Calu3 (cell line): ENCODE data around the gene EXOC6B. TPM values are rescaled to one million over a fixed set of nuclear protein-coding genes. Genes with fewer than 3 reads are reported as not detected.

Source experiments
- BruUV-seq: library from RNA; stranded (reverse); fragments of 400-500 nt; replicated peaks from 2 replicates; lab custom pipeline; 2021; lab: Mats Ljungman, UMichigan
- CTCF ChIA-PET: fragments of 300-600 bp; sonication (Branson Sonifier 250); formaldehyde crosslinking; loops from one replicate; lab custom pipeline; 2022; ENCODE audit warnings: antibody characterized with exemption; lab: Charles Lee
- DNase-seq: peaks from one replicate; pipeline ENCODE4 v3.0.0; 2022
- H3K27ac Mint-ChIP-seq: one replicate; pipeline ENCODE4 v1.8.0; 2022; ENCODE audit warnings: mixed read lengths; ENCODE audit not compliant: unreplicated experiment
- H3K27me3 Mint-ChIP-seq: one replicate; pipeline ENCODE4 v1.8.0; 2022; ENCODE audit warnings: mixed read lengths; ENCODE audit not compliant: unreplicated experiment
- H3K36me3 Mint-ChIP-seq: one replicate; pipeline ENCODE4 v1.8.0; 2022; ENCODE audit warnings: mild to moderate bottlenecking, moderate library complexity, mixed read lengths; ENCODE audit not compliant: insufficient read depth, unreplicated experiment
- H3K4me1 Mint-ChIP-seq: one replicate; pipeline ENCODE4 v1.8.0; 2022; ENCODE audit warnings: mild to moderate bottlenecking, low read depth, mixed read lengths; ENCODE audit not compliant: unreplicated experiment
- H3K4me3 Mint-ChIP-seq: one replicate; pipeline ENCODE4 v1.8.0; 2022; ENCODE audit warnings: mild to moderate bottlenecking, low read depth, moderate library complexity, mixed read lengths; ENCODE audit not compliant: unreplicated experiment
- H3K9me3 Mint-ChIP-seq: one replicate; pipeline ENCODE4 v1.8.0; 2022; ENCODE audit warnings: low read depth, mixed read lengths; ENCODE audit not compliant: unreplicated experiment
- CTCF ChIP-seq: fragments of 200-600 bp; IDR thresholded peaks from one replicate; pipeline ENCODE4 v1.8.0; 2022; ENCODE audit warnings: antibody characterized with exemption; ENCODE audit not compliant: unreplicated experiment
- intact Hi-C: fragments of 100-400 bp; cut with micrococcal nuclease; formaldehyde crosslinking; loops from one replicate; pipeline ENCODE4 v1.10.0; 2022; ENCODE audit not compliant: unreplicated experiment
- total RNA-seq: library from RNA; stranded (reverse); gene quantifications from 2 replicates; pipeline ENCODE4 v1.2.3, GENCODE V29; 2022

Gene EXOC6B
- total RNA-seq, 1 experiment from 2014 or later: 26.6 TPM

- DNase-seq: no peak
- no peak overlapping the region for H3K4me3 Mint-ChIP-seq
- no peaks in the 10 kb centered on the region for H3K4me1 Mint-ChIP-seq
- no TSS peak for BruUV-seq
- H3K27me3 Mint-ChIP-seq: no peaks in the 10 kb centered on the region
- intact Hi-C loops: no loop called here
- H3K27ac Mint-ChIP-seq: no peak overlapping the region
- H3K9me3 Mint-ChIP-seq: peaks cover 11% of the 10 kb centered on the region
- CTCF ChIA-PET: no interaction called here
- TF ChIP-seq CTCF: no peak
- H3K36me3 Mint-ChIP-seq: no peaks in the 10 kb centered on the region
Measured at GRCh38 chr2:72475246-72475645, 350.6 kb downstream of the EXOC6B start.

DNA sequence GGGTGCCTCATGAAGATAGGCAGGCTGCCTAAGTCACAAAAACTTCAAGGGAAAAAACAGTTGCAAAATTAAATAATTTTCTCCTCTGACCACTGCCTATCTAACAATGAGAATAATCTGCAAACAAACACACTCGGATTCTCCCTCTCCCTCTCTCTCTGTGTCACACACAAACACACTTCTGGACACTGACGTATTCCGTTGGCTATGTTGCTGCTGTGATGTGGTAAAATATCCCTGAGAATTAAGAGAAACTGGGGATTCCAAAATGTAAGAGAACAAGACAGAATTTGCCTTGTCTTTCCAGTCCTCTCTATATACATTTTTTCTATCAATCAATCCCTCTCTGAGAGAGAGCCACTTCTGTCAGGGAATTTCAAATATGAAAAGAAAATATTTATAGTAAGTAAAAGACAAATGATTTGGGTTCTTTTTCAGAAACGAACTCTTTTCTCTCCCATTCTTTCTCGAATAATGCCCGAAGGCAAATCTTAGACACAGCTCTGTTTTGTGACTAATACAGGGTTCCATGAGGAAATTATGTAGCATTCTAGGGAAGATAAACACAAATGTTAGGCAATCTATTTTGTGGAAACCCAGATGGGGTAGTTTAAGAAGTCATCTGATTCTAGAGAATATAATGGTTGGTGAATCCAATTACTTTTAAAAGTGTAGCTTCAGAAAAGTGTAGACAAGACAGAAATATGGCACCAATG, 367.9 kb downstream of the EXOC6B start:
- no peaks in the 10 kb centered on the region for H3K4me1 Mint-ChIP-seq
- no peaks in the 10 kb centered on the region for H3K36me3 Mint-ChIP-seq
- no peaks in the 10 kb centered on the region for H3K9me3 Mint-ChIP-seq
- intact Hi-C loops: no loop called here
- no peak for TF ChIP-seq CTCF
- no peak overlapping the region for H3K4me3 Mint-ChIP-seq
- H3K27ac Mint-ChIP-seq: no peak overlapping the region
- no peaks in the 10 kb centered on the region for H3K27me3 Mint-ChIP-seq
- no TSS peak for BruUV-seq
- CTCF ChIA-PET: no interaction called here
- DNase-seq: no peak

DNA sequence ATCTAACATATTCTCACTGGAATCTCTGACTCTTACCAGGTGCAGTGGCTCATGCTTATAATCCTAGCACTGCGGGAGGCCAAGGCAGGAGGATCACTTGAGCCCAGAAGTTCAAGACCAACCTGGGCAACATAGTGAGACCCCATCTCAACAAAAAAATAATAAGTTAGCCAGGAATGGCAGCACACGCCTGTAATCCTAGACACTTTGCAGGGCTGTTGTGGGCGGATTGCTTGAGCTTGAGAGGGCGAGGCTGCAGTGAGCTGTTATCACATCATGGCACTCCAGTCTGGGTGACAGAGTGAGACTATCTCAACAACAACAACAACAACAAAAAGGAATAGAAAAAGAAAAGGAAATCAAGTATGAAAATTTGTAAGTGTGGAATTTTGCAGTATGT, 371.6 kb downstream of the EXOC6B start:
- no peaks in the 10 kb centered on the region for H3K27me3 Mint-ChIP-seq
- no peaks in the 10 kb centered on the region for H3K4me1 Mint-ChIP-seq
- no peaks in the 10 kb centered on the region for H3K9me3 Mint-ChIP-seq
- H3K36me3 Mint-ChIP-seq: no peaks in the 10 kb centered on the region
- no peak for DNase-seq
- CTCF ChIA-PET: interaction anchor here (0.7 kb wide), 1 partner anchor 52 kb away, joined by 5 read pairs; no protein-coding TSS in a partner anchor
- no peak for TF ChIP-seq CTCF
- no peak overlapping the region for H3K27ac Mint-ChIP-seq
- no peak overlapping the region for H3K4me3 Mint-ChIP-seq
- intact Hi-C loops: no loop called here
- no TSS peak for BruUV-seq

- no TSS peak for BruUV-seq
- Mint-ChIP-seq H3K36me3 (no peaks in the 10 kb centered on the region), H3K4me3 (no peak overlapping the region), H3K27ac (no peak overlapping the region), H3K9me3 (no peaks in the 10 kb centered on the region), H3K4me1 (no peaks in the 10 kb centered on the region), H3K27me3 (no peaks in the 10 kb centered on the region)
- CTCF ChIA-PET: no interaction called here
- TF ChIP-seq CTCF: no peak
- no peak for DNase-seq
- intact Hi-C loops: no loop called here
Measured at GRCh38 chr2:72442270-72442669, 383.6 kb downstream of the EXOC6B start.
